CD4-positive, alpha-beta T cell treated with Interferon gamma for 1 hour (primary cell): ENCODE data around the gene CCDC8.
"Not testable (repeated sequence)": the region's sequence is repeated elsewhere in the genome, so short reads cannot be mapped to it uniquely, and the experiment has no call there.

Experiments
- DNase-seq: peaks from one replicate; pipeline ENCODE4 v3.0.0-alpha.2; 2020

Gene CCDC8

DNA sequence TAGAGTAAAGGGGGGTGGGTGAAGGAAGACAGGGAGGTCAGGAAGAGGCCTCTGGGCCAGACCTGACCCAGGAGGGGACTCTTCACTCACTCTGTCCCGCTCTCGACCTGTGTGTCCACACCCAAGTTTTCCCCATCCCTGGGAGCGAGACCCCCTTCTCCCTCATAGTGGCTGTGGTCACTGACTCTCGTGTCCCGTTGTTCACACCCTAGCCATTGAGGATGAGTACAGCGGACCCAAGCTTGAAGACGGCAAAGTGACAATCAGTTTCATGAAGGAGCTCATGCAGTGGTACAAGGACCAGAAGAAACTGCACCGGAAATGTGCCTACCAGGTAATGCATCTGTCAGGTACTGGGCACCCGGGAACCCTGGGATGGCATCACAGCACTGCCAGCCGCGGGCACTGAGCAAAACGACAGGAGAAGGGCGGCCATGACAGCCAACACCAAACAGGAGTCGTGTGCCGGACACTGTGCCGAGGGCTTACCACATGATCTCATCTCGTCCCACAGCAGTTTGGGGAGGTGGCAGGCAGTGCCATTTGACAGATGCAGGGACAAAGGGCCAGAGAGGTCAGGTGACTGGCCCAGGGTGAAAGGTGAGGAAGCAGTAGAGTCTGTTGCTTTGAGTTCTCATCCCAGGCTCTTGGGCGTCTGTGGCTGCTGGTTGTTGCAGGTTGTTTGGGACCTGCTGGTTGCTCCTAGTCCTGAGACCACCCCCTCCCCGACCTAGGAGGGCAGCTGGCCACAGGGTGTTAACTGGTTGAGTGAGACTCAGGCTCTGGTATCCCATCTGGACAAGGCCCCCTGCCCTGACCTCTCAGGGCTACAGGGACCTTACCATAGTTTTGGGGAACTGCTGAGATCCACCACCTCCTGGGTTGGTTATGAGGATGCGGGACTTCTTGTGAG, 36.9 kb downstream of the CCDC8 start:
- DNase-seq, result no peak

DNA sequence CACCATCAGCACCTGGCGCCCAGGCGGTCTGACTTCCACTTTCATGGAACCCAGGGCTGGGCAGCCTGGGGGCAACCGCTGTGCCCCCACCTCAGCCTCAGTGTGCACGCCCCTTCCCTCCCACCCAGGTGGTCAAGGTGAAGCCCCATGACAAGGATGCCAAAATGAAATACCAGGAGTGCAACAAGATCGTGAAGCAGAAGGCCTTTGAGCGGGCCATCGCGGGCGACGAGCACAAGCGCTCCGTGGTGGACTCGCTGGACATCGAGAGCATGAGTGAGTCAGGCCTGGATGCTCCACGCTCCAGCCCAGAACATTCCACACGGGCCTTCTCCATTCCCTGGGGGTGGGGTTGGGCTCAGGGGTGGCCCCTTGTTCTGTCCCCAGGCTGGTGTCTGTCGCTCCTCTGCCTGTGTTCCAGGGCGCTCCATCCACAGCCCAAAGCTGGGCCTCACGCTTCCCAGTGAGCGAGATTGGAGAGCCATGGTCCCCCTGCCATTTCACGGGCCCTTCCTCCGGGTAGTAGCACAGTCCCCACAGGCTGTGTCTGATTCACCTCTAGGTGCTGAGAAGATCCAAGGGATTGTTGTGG, 37.8 kb downstream of the CCDC8 start:
- not testable (repeated sequence) for DNase-seq

DNA sequence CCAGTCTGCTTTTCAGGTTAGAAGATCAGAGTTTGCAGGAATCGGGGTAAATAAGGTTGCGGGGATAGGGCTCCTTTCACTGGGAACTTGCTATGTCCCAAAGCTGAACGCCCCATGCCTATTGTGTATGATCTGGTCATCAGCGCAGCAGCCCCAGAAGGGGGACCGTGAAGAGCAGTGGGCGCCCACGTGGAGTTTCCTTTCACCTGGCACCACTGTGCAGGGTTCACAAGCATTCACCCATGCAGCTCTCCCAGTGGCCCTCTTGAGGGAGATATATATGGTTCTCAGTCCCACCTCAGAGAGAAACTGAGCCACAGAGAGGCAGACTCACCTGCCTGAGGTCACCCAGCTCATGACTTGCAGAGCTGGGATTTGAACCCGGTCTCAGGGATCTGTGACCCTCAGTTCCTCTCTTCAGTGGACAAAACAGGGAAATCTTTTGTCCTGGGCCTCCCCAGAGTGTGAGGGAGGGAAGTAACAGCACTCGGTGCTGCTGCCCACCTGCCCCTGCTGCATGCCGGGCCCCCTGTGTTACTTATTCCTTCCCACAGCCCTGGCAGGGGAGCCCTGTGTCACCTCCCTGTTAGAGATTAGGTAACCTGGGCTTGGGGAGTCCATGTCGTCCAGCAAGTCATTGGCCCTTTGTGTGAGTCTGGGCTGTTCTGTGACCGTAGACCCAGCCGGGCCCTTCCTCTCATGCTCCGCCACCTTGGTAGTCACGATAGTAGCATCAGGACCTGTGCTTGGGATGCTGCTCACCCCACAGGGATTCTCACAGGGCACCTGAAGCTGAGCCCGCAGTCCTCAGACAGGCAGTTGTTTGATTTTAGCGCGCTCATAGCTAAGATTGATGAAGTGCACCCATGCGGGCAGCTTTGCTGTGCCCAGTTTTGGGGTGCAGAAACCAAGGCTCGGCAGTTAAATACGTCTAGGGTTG, 38.6 kb downstream of the CCDC8 start:
- DNase-seq, result no peak

- no peak for DNase-seq
Measured at GRCh38 chr19:46373491-46374359, 39.6 kb downstream of the CCDC8 start.

- no peak for DNase-seq
Measured at GRCh38 chr19:46372901-46373490, 40.4 kb downstream of the CCDC8 start.

GRCh38 chr19:46371371-46371901, 41.9 kb downstream of the CCDC8 start:
- DNase-seq, result no peak

GRCh38 chr19:46369817-46370216, 43.5 kb downstream of the CCDC8 start:
- DNase-seq, result no peak

GRCh38 chr19:46368116-46368515, 45.2 kb downstream of the CCDC8 start:
- no peak for DNase-seq

DNA sequence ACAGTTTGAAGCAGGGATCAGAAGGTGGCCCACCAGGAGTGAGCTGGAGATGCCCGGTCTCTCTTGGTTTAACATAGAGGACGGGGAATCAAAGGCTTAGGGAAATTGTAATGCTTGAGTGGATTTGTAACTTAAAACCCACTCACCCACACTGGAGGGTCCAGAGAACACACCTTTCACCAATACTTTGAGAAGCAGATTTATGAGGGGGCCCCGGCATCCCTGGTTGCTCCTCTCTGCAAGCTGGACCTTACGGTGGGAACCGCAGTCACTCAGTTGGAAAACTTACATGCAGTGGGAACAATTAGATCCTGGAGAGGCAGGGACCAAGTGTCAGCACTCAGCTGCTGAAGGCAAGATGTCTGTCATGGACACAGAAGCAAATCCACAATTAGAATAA, 45.9 kb downstream of the CCDC8 start:
- DNase-seq, result no peak

GRCh38 chr19:46366620-46367292, 46.6 kb downstream of the CCDC8 start:
- DNase-seq, result no peak

- DNase-seq, result no peak
Measured at GRCh38 chr19:46365561-46365960, 47.8 kb downstream of the CCDC8 start.

DNA sequence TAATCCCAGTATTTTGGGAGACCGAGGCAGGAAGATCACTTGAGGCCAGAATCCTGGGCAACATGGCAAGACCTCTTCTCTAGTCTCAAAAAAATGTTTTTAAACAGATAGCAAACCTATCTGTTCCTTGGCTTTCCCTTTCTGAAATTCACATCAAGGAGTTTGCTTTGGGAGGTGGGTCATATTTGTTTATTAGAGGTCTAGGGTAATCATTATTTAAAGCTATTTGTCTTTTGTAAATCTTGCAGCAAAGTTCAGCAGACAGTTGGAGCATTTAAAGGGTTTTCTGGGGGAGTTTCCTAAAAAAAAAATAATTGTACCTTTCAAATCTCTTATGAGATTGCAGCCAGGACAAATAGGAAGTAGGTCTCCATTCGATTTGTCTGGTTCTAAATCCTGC, 49.0 kb downstream of the CCDC8 start:
- DNase-seq, result no peak

DNA sequence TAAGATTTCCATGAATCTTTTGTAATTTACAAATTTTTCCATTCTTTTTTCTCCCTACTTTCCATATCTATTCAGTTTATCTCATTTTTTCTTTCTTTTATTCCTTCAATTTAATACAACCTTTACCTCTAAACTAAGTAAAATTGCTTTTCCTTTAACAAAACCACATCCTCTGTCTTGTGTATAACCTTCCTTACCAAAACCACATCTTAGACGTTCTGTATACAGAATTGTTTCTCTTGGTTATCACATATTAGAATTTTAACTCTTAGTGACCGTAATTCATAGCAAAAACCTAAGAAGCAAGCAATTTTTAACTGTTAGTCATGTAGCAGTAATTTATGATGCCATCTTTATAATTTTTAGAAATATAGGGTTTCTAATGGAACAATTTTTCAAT, 51.4 kb downstream of the CCDC8 start:
- no peak for DNase-seq
